Measurements from ENCODE around the gene SLC13A5.
"Not testable (repeated sequence)": the region's sequence is repeated elsewhere in the genome, so short reads cannot be mapped to it uniquely, and the experiment has no call there.

SLC13A5 gene

GRCh38 chr17:6658411-6658810 lies 54.8 kb downstream of the SLC13A5 start:
- not testable (repeated sequence) for DNase-seq

- no peak for DNase-seq
Measured at GRCh38 chr17:6657633-6658287, 55.4 kb downstream of the SLC13A5 start.

GRCh38 chr17:6656797-6657632 lies 56.2 kb downstream of the SLC13A5 start:
- not testable (repeated sequence) for DNase-seq

- DNase-seq, result not testable (repeated sequence)
Measured at GRCh38 chr17:6655732-6656361, 57.3 kb downstream of the SLC13A5 start.

- DNase-seq, result no peak
Measured at GRCh38 chr17:6654841-6655731, 58.1 kb downstream of the SLC13A5 start.

GRCh38 chr17:6651919-6652452 lies 61.2 kb downstream of the SLC13A5 start:
- no peak for DNase-seq

GRCh38 chr17:6651354-6651918 lies 61.7 kb downstream of the SLC13A5 start, which contains the start of the genes C17orf100 and MED31:
C17orf100 (plus strand) TSS chr17:6651762; CDS start chr17:6651914, 152 bp downstream.
MED31 (minus strand) TSS chr17:6651605; CDS start chr17:6651528, 77 bp downstream.
- peak; percentile 28 for DNase-seq

- DNase-seq, result no peak
Measured at GRCh38 chr17:6648181-6648580, 65.0 kb downstream of the SLC13A5 start.

GRCh38 chr17:6643451-6644125 lies 69.6 kb downstream of the SLC13A5 start:
- no peak for DNase-seq

- DNase-seq, result no peak
Measured at GRCh38 chr17:6642592-6642991, 70.6 kb downstream of the SLC13A5 start.

GRCh38 chr17:6641247-6641863 lies 71.8 kb downstream of the SLC13A5 start:
- DNase-seq, result no peak

GRCh38 chr17:6640536-6641246 lies 72.5 kb downstream of the SLC13A5 start, which contains the start of the genes KIAA0753 and TXNDC17:
KIAA0753 (minus strand) TSS chr17:6640711; CDS start chr17:6635103, 5,608 bp downstream.
TXNDC17 (plus strand) TSS chr17:6641060; CDS start chr17:6641083, 23 bp downstream.
- no peak for DNase-seq

- no peak for DNase-seq
Measured at GRCh38 chr17:6639586-6640535, 73.3 kb downstream of the SLC13A5 start.

- no peak for DNase-seq
Measured at GRCh38 chr17:6639014-6639585, 74.1 kb downstream of the SLC13A5 start.

GRCh38 chr17:6638046-6638908 lies 74.9 kb downstream of the SLC13A5 start:
- DNase-seq, result no peak

- no peak for DNase-seq
Measured at GRCh38 chr17:6637458-6637840, 75.7 kb downstream of the SLC13A5 start.

Data from NCI-H187 treated with DMSO at 0.1 percent for 48 hours (cell line).